NCI-H524 (cell line): ENCODE data around the gene THRA.
"Not testable (repeated sequence)": the region's sequence is repeated elsewhere in the genome, so short reads cannot be mapped to it uniquely, and the experiment has no call there.

Source experiments
- DNase-seq, 2 experiments: peaks; one replicate each; lab custom pipeline; 2025; lab: John Stamatoyannopoulos, UW

The THRA gene

GRCh38 chr17:40113110-40113906, 50.5 kb downstream of the THRA start:
- DNase-seq: peak; percentile 94 to 96

GRCh38 chr17:40113907-40114245, 51.1 kb downstream of the THRA start:
- no peak for DNase-seq

GRCh38 chr17:40115101-40115436, 52.3 kb downstream of the THRA start:
- no peak for DNase-seq

- DNase-seq: peak; percentile 54 to 72
Measured at GRCh38 chr17:40121181-40122135, 58.7 kb downstream of the THRA start, which contains the start of gene MSL1. MSL1 (plus strand) TSS chr17:40121971; CDS start chr17:40122613, 642 bp downstream.

GRCh38 chr17:40122136-40122998, 59.6 kb downstream of the THRA start:
- peak in 1 of 2 experiments; percentile 38 for DNase-seq

GRCh38 chr17:40122999-40123810, 60.4 kb downstream of the THRA start:
- peak; percentile 61 to 80 for DNase-seq

GRCh38 chr17:40123811-40124114, 61.0 kb downstream of the THRA start:
- no peak for DNase-seq

- peak in 1 of 2 experiments; percentile 4 for DNase-seq
Measured at GRCh38 chr17:40124279-40125141, 61.7 kb downstream of the THRA start.

- no peak for DNase-seq
Measured at GRCh38 chr17:40129498-40129897, 66.7 kb downstream of the THRA start.

GRCh38 chr17:40130352-40131042, 67.7 kb downstream of the THRA start:
- DNase-seq: no peak

GRCh38 chr17:40134184-40134583, 71.4 kb downstream of the THRA start:
- no peak for DNase-seq

- no peak for DNase-seq
Measured at GRCh38 chr17:40135817-40136216, 73.1 kb downstream of the THRA start.

- no peak for DNase-seq
Measured at GRCh38 chr17:40139566-40140058, 76.8 kb downstream of the THRA start.

GRCh38 chr17:40143166-40143565, 80.4 kb downstream of the THRA start:
- not testable (repeated sequence) for DNase-seq
